Right ventricle myocardium inferior (tissue), 1 donor: ENCODE data around the gene SH3GL3. TPM values are rescaled to one million over a fixed set of nuclear protein-coding genes. Genes with fewer than 3 reads are reported as not detected.

Experiments
- ATAC-seq: fragments of 200-7000 bp; cut with Tn5 transposase; one replicate; pipeline ENCODE4 v1.9.1; 2020; ENCODE audit warnings: mild to moderate bottlenecking, moderate library complexity
- DNase-seq: peaks from one replicate; pipeline ENCODE4 v3.0.0; 2021; ENCODE audit errors: missing footprints
- intact Hi-C: fragments of 100-400 bp; cut with DNase I; formaldehyde crosslinking; loops from one replicate; pipeline ENCODE4 v1.11.0; 2022
- total RNA-seq: library from RNA; stranded (reverse); fragmentation: NEBNext Ultra II Directional; extraction: Animal tissue kit (Norgen Biotek cat#: 25700); gene quantifications from one replicate; pipeline ENCODE4 v1.2.1, GENCODE V29; 2021
- donor health status: DM: no; HTN: yes; CAD: no; lungs with severe emphysema.

Gene SH3GL3
- total RNA-seq, 1 donor from 2014 or later = not detected

DNA sequence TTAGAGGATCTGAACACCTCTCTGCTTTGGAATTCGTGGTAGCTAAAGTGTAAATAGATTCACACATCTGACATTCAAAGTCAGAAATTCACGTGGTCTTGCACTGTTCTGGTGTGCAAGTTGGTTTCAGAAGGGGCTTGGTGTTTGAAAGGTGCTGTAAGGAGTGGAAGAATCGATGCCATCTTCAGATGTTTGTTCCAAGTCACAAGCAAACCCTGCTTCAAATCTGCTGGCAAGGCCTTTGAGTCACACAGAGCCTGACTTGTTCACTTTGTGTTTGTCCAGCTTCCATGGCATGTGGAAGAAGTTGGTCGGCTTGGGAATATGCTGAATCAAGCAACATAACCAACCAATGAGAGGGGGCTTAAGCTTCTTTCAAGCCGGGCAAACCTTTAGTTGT, 44.3 kb downstream of the SH3GL3 start:
- DNase-seq (no peak), ATAC-seq (no peak)
- intact Hi-C loops = no loop called here

DNA sequence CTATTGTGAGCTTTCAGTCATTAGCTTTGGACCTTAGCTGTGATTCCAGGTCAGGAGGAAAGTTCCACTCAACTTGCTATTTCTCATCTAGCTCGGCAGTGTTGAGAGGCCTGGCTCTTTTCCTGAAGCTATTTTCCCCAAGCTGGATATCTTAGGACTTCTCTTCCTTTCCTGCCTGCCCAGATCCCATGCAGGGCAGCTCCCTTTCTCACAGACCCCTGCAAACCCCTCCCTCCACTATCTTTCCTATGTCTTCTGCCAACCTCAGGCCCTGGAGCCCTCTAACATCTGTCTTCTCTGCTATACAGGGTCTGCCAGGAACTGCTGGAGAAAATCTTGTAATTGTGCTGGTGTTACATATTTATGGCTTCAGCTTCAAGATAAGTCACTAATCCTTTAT, 49.6 kb downstream of the SH3GL3 start:
- no peak for DNase-seq
- intact Hi-C loops = no loop called here
- no peak for ATAC-seq

DNA sequence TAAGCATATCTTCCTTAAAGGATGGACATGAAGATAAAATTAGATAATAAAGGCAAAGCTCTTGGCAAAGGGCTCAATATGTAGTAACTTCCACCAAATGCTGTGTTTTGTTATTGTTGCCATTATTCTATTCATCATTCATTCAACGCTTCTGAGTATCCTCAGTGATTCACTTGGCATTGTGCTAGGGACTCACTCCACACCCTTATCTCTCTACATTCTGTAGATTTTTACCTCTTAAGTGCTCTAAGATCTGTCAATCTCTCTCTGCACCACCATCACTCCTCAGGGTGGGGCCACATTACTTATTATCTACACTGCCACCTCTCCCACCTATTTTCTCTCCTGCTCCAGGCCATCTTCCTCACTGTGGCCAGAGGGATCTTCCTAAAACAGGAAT, 51.2 kb downstream of the SH3GL3 start:
- DNase-seq (no peak), ATAC-seq (no peak)
- intact Hi-C loops = no loop called here

DNA sequence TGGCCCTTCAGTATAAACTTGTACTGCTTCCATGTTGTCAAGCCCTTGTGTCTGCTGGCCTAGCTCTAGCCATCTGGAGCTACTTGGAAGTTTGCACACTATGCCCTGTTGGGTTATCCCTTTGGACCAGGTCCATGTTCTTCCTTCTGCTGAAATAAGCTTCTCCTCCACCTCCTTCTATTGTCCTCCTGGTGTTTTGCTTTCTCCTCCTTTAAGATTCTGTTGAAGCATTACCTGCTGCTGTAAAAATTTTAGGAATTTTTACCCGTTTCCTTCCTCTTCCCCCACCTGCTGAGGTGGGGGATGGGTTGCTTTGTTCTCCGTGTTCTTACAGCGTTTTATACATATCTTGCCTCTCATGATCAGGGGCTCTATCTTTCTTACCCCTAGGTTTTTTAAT, 51.7 kb downstream of the SH3GL3 start:
- intact Hi-C loops = no loop called here
- no peak for DNase-seq
- no peak for ATAC-seq

DNA sequence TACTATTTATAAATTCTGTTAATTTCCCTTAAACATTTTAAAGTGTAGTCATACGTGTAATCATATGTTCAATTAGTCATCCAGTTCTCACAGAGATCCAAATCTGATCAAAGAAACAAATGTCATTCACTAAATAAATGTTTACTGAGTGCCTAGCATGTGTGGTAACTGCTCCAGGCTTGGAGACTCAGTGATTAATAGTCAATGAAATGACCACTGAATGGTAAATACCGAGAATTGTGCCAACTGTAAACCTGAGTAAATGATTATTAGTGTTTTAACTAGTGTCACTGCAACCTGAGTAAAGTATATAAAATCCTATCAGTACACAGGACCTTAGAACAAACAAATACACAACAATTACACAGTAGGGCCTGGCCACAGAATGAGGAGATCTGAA, 52.3 kb downstream of the SH3GL3 start:
- intact Hi-C loops = no loop called here
- no peak for DNase-seq
- ATAC-seq = no peak

DNA sequence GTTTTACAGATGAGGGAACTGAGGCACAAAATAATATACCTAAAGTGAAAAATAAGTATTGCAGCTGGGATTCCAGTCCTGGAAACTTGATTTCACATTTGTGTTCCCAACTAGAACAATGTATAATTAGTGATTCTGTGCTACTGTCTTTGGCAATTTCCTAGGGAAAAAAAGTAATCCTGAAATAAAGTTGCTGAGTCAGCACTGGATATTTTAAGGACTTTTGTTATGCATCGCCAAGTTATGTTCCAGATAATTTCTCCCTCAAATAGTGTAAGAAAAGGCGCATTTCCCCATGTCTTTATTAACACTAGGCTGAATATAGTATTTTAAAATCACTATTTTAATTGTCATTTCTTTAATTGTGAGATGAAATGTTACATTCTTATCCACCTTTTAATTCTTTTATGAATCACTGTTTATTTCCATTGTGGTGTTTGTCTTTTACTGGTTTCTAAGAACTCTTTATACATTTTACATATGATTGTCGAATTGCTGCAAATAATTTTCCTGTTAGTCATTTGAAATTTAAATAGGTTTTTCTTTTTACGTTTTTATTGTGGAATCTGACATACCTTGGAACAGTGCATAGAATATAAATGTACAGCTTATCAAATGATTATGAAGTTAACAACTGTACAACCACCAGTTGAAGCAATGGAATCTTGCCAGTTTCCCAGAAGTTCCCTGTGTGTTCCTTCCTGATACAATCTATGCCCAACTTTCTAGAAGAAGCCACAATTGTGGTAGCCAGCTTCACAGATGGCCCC, 56.6 kb downstream of the SH3GL3 start:
- intact Hi-C loops = no loop called here
- DNase-seq = no peak
- no peak for ATAC-seq

DNA sequence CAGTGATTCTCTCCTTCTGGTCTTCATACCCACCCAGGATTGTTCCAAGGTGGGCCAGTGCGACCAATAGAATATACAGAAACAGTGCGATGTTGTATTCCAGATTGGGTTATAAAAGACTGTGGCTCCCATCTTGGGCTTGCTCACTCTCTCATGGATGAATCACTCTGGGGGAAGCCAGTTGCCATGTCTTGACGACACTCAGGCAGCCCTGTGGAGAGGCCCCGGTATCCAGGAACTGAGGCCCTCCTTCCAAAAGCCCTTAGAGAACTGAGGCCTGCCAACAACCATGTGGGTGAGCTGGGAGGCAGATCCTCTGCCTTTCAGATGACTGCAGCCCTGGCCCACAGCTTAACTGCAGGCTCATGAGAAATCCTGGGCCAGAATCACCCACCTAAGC, 57.2 kb downstream of the SH3GL3 start:
- DNase-seq = no peak
- no peak for ATAC-seq
- intact Hi-C loops = no loop called here

DNA sequence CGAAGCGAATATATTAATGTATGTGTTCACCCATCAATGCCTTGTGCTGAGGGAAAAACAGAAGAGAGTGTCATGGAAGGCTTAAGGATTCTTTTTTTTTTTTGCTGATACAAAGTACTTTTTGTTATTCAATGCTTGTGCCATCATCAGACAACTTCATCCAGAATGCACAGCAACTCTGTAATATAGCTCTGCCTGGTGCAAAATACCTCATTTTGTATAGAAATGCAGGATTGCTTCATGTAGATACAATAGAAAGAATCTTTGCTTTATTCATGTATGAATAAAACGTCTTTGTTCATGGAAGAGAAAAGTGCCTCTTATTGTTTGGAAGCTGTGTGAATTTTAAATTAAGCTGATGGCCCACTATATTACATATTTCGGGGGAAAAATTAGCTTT, 62.9 kb downstream of the SH3GL3 start:
- intact Hi-C loops = no loop called here
- ATAC-seq (no peak), DNase-seq (no peak)

DNA sequence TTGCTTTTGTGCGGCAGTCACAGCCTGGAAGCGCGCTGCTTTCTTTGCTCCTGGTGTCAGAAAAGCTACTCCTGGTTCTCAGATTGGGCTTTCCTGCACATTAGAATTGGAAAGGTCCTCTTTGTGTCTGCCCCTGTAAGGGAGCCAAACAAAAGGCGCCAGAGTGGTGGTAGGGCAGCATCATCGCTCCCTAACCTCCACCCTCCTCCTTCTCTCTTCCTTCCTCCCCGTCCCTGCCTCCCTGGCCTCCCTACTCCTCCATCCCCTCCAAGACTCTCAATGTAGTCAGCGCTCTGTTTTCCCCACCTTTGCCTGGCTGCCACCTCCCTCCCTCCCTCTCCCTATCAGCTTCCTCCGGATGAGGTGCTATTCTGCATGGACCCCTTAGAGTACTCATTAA, 65.3 kb downstream of the SH3GL3 start:
- no peak for ATAC-seq
- intact Hi-C loops = no loop called here

DNA sequence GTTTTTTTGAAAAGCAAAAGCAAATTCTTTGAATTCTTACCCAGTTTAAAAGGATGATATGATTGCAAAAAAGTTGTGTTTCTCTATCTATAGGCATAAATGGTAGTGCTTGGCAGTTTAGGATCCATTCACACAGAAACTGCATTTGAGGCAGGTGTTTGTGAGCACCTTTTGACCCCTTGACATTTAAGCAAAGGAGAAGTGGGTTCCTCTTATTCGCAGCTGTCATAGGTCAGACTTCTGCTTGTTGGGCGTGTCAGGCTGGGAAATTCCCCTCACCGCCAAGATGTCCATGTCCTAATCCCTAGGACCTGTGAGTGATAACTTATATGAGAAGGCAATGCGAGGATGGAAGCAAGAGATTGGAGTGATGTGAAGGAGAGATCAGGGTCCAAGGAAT, 67.4 kb downstream of the SH3GL3 start:
- no peak for DNase-seq
- ATAC-seq = no peak
- intact Hi-C loops = no loop called here

More for the DNA sequence above, 65.3 kb downstream of the SH3GL3 start:
- no peak for DNase-seq

DNA sequence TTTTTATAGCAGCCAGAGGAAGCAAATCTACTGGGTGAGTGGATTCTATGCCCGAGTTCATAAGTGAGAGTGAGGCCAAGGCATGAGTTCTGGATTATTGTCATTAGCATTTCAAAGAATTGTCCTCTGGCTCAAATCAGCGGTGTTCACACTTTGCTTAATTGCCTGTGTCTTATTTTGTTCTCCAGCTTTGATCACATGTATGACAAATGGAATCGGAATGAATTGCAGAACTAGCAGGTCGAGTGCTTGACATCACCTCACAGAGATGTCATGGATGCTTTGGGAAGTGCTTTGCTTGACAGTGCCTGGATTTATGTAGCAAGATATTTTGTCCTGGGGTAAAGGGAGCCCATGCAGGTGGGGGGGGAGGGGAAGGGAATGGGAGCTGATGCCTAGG, 68.0 kb downstream of the SH3GL3 start:
- intact Hi-C loops = no loop called here
- ATAC-seq (no peak), DNase-seq (no peak)

DNA sequence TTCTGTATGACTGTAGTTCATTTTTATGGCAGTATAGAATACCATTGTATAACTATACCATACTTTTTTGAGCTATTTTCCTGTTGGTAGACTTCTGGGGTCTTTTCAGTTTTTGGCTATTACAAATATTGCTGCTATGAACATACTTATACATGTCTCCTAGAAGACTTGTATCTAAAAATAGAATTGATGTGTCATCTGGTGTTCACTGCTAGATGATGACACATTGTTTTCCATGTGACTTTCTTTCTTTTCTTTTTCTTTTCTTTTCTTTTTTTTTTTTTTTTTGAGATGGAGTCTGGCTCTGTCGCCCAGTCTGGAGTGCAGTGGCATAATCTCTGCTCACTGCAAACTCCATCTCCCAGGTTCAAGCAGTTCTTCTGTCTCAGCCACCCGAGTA, 69.8 kb downstream of the SH3GL3 start:
- DNase-seq (no peak), ATAC-seq (no peak)
- intact Hi-C loops = no loop called here

DNA sequence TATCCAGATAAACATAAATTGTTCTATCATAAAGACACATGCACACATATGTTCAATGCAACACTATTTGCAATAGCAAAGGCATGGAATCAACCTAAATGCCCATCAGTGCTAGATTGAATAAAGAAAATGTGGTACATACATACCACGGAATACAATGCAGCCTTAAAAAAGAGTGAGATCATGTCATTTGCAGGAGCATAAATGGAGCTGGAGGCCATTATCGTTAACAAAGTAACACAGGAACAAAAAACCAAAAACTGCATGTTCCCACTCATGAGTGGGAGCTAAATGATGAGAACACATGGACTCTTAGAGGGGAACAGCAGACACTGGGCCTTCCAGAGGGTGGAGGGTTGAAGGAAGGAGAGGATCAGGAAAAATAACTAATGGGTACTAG, 79.2 kb downstream of the SH3GL3 start:
- ATAC-seq (no peak), DNase-seq (no peak)
- intact Hi-C loops = no loop called here

DNA sequence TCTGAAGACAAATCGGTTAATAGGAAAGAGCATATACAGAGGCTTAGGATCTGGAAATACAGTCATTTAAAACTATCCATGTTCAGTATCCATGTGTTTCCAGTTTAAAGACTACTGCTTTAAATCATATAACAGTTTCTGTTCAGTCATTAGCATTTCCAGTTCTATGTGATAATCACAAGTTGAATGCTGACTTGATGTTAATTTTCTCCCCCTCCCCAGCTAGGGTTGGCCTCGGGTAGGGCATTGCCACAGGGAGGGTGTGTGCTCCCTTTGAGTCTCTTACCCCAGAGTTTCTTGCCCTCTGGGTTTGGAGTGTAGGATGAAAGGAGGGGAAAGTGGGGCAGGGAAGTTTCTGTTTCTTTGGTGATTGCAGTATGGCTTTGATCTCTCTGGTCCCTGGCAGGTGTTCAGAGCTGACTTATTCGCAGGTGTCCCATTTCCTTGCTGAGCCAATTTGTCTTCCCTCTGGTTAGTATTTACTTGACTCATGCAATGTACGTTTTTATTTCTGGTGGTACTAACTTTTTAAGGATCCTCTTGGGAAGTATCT, 86.3 kb downstream of the SH3GL3 start:
- DNase-seq = no peak
- intact Hi-C loops = no loop called here
- ATAC-seq = no peak

DNA sequence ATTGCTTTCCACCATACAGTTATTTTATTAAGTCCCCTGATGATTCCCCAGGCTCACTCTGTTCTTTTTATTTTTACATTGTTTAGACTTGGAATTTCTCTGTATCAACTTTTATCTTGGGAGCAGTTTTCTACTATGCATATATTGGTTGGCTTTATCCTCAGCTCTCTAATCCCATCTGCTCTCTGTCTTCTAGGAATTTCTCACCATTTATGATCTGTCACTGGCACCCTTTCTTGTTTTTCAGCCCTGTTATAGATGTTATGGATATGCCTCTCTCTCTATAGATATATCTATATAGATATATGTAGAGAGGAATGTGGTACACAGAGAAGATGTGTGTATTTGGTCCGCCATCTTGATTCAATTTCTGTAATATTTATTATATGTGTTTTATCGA, 90.5 kb downstream of the SH3GL3 start:
- DNase-seq (no peak), ATAC-seq (no peak)
- intact Hi-C loops = no loop called here

DNA sequence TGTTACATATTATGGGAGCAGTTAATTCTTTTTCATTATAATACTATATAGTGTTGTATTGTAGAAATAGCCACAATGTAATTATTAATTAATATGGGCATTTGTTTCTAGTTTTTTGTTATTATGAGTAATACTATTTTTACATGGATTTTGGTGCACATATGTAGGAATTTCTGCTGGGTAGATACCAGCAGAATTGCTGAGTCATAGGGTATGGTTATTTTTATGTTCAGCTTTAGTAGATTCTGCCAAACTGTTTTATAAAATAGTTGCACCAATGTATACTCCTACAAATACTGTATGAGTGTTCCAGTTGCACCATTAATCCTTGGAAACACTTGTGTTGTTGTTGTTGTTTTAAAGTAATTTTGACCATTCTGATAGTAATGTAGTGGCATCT, 91.5 kb downstream of the SH3GL3 start:
- ATAC-seq = no peak
- intact Hi-C loops = no loop called here
- DNase-seq = no peak

DNA sequence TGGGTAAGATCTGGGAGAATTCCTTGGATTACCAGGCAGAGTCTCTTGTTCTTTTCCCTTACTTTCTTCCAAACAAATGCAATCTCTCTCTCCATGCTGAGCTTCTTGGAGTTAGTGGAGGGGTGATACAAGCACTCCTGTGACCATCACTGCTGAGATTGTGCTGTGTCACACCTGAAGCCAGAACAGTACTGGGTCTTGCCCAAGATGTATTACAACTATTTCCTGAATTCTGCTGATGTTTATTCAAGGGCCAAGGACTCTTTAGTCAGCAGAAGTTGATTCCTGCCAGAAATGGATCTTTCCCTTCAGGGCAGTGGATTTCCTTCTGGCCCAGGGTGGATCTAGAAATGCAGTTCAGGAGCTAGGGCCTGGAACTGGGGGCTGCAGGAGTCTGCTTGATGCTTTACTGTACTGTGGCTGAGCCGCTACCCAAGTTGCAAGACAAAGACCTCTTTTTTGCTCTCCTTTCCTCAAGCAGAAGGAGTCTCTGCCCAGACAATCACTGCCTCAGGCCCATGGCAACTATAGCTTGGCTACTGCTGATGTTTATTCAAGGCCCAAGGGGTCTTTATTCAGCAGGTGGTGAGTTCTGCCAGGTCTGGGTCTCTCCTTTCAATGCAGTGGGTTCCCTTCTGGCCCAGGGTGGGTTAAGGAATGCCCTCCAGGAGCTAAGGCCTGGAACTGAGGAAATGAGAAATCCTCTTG, 98.8 kb downstream of the SH3GL3 start:
- intact Hi-C loops = no loop called here
- ATAC-seq = no peak
- no peak for DNase-seq

DNA sequence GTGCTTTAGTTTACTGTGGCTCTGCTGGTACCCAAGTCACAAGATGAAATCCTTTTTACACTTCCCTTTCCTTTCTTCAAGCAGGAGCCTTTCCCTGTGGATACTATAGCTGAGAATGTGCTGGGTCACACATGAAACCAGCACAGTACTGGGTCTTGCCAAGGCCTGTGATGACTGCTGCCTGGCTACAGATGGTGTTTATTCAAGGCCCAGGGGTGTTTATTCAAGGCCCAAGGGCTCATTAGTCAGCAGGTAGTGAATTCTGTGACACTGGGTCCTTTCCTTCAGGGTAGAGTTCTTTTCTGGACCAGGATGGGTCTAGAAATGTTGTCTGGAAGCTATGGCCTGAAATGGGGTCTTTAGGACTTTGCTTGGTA, 99.4 kb downstream of the SH3GL3 start:
- ATAC-seq (no peak), DNase-seq (no peak)
- intact Hi-C loops = no loop called here

DNA sequence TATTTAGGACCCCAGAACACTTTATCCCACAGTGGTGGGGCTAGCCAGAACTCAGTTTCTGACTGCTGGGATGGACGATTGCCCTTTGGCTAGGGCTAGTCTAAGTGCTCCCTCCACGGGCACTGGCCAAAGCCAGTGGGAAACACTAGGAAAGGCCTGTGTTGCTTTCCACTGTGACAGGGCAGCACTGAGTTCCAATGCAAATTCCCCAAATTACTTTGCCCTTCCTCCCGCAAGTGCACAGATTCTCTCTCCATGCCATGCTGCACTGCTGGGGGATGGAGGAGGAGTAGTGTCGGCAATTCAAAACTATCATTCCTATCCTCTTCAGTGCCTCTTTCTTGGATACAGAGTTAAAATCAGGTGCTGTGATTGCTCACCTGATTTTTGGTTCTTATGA, 100.0 kb downstream of the SH3GL3 start:
- no peak for DNase-seq
- intact Hi-C loops = no loop called here
- no peak for ATAC-seq

DNA sequence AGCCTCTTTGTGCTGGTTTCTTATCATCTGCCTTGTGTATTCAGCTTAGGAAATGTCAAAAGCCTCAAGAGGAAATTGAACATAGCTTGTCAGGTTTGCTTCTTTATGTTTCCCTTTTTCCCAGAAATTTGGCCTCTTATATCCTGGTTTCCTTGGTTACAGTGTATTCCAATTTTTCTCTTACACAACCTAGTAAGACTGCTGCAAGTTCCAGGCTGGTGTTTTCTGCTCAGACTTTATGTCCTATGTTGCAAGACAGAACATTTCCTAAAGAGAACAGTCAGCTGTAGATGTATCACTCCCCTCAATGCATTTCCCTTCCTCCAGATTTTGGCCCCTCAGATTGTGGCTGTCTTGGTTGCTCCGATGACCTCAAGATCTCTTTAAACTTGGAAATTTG, 102.5 kb downstream of the SH3GL3 start:
- intact Hi-C loops = no loop called here
- no peak for DNase-seq

DNA sequence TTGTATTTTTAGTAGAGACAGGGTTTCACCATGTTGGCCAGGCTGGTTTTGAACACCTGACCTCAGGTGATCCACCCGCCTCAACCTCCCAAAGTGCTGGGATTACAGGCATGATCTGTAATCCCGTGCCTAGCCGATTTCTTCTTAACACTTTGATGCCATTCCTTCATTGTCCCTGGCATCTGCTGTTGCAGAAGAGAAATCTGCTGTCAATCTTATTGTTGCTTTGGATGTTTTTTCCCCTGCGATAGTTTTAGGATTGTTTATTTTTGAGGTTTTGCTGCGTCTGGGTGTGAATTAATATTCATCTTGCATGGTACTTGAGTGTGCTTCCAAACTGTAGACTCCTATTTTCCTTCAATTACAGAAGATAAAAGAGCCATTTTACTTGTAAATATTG, 107.4 kb downstream of the SH3GL3 start:
- ATAC-seq = no peak
- intact Hi-C loops = no loop called here

More for the DNA sequence above, 102.5 kb downstream of the SH3GL3 start:
- no peak for ATAC-seq

More for the DNA sequence above, 107.4 kb downstream of the SH3GL3 start:
- no peak for DNase-seq
